ENCODE measurements around the gene PTPRU. TPM values are rescaled to one million over a fixed set of nuclear protein-coding genes. Genes with fewer than 3 reads are reported as not detected.

PTPRU gene
- total RNA-seq, 4 donors from 2014 or later = 15.0 to 46.7 (median 29.0) TPM

GRCh38 chr1:29196863-29197589 lies 39.3 kb upstream of the PTPRU start:
- TF ChIP-seq POLR2A (IDR thresholded peaks at IDR 0.05) = no peak
- TF ChIP-seq CTCF (IDR thresholded peaks at IDR 0.05) = no peak
- TF ChIP-seq EP300 (IDR thresholded peaks at IDR 0.05) = no peak
- no peak for TF ChIP-seq POLR2AphosphoS5 (IDR thresholded peaks at IDR 0.05)
- WGBS = 75% methylated on average over 6 of the region's 7 CpGs
- no peak overlapping the region for H3K4me3 ChIP-seq
- H3K4me1 ChIP-seq = peaks cover 4% of the 10 kb centered on the region
- no peaks in the 10 kb centered on the region for H3K9me3 ChIP-seq
- no peak overlapping the region for H3K27ac ChIP-seq
- H3K27me3 ChIP-seq = no peaks in the 10 kb centered on the region
- DNase-seq (ENCODE audit: low spot score in 2 of 2) = no peak
- peaks cover 79% of the 10 kb centered on the region for H3K36me3 ChIP-seq

GRCh38 chr1:29197590-29197924 lies 38.8 kb upstream of the PTPRU start:
- DNase-seq (ENCODE audit: low spot score in 2 of 2) = no peak
- Histone ChIP-seq H3K4me1 (peaks cover 9% of the 10 kb centered on the region), H3K36me3 (peaks cover 75% of the 10 kb centered on the region), H3K27me3 (no peaks in the 10 kb centered on the region), H3K4me3 (no peak overlapping the region), H3K9me3 (no peaks in the 10 kb centered on the region), H3K27ac (no peak overlapping the region)
- WGBS = 100% methylated on average over 2 of the region's 2 CpGs
- TF ChIP-seq CTCF (IDR thresholded peaks at IDR 0.05) (peak in 1 of 2 donors; percentile 18), POLR2AphosphoS5 (IDR thresholded peaks at IDR 0.05) (no peak)

GRCh38 chr1:29197993-29198392 lies 38.3 kb upstream of the PTPRU start:
- no peak overlapping the region for H3K27ac ChIP-seq
- 97% methylated on average over 6 of the region's 12 CpGs for WGBS
- no peaks in the 10 kb centered on the region for H3K9me3 ChIP-seq
- no peak for TF ChIP-seq POLR2A (IDR thresholded peaks at IDR 0.05)
- no peak for TF ChIP-seq EP300 (IDR thresholded peaks at IDR 0.05)
- no peak for TF ChIP-seq POLR2AphosphoS5 (IDR thresholded peaks at IDR 0.05)
- TF ChIP-seq CTCF (IDR thresholded peaks at IDR 0.05) = no peak
- peaks cover 12% of the 10 kb centered on the region for H3K4me1 ChIP-seq
- no peaks in the 10 kb centered on the region for H3K27me3 ChIP-seq
- DNase-seq (ENCODE audit: low spot score in 2 of 2) = no peak
- H3K4me3 ChIP-seq = no peak overlapping the region
- peaks cover 74% of the 10 kb centered on the region for H3K36me3 ChIP-seq

- WGBS = 93% methylated on average over 4 of the region's 5 CpGs
- H3K27ac ChIP-seq = no peak overlapping the region
- peaks cover 63% of the 10 kb centered on the region for H3K36me3 ChIP-seq
These were observed 35.3 kb upstream of the PTPRU start for GRCh38 chr1:29200906-29201594.

More at GRCh38 chr1:29200906-29201594, 35.3 kb upstream of the PTPRU start:
- Histone ChIP-seq H3K4me1 (peaks cover 12% of the 10 kb centered on the region), H3K4me3 (no peak overlapping the region), H3K27me3 (no peaks in the 10 kb centered on the region), H3K9me3 (no peaks in the 10 kb centered on the region)
- no peak for TF ChIP-seq CTCF (IDR thresholded peaks at IDR 0.05)
- TF ChIP-seq POLR2AphosphoS5 (IDR thresholded peaks at IDR 0.05) = no peak
- TF ChIP-seq POLR2A (IDR thresholded peaks at IDR 0.05) = no peak
- TF ChIP-seq EP300 (IDR thresholded peaks at IDR 0.05) = no peak
- no peak for DNase-seq (ENCODE audit: low spot score in 2 of 2)

Measured in suprapubic skin (tissue), 4 donors.